ENCODE measurements around the gene CEP126. TPM values are rescaled to one million over a fixed set of nuclear protein-coding genes. Genes with fewer than 3 reads are reported as not detected.
A peak's percentile ranks its signal among the peaks of the same experiment; 100 is the strongest.

Gene CEP126
- total RNA-seq, 4 donors from 2014 or later: 2.6 to 5.2 (median 3.6) TPM

DNA sequence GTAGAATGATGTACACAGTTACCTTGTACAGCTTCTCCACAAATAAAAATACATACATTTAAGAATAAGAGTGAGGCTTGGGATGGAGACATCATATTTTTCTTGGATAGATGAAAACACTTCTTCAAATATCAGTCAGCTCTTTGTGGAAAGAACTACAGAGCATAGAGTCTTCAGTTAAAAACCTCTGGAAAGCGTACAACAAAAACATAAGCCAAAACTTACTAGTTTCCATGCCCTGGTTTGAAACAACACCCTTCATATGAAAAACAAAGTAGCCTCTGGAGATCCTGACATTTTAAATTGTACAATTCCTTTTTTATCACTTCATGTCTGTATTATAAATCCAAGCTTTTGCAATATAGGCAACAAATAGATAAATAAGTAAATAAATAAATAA is 7.0 kb upstream of the CEP126 start:
- intact Hi-C loops (cut with DNase I; ENCODE audit: low total_unique reads): no loop called here
- no peak overlapping the region for H3K4me3 ChIP-seq (ENCODE audit: low read depth, poor library complexity, severe bottlenecking)
- 68 to 82% methylated on average over 1 of the region's 1 CpG for WGBS, 2 donors
- TF ChIP-seq, protein P1, sequence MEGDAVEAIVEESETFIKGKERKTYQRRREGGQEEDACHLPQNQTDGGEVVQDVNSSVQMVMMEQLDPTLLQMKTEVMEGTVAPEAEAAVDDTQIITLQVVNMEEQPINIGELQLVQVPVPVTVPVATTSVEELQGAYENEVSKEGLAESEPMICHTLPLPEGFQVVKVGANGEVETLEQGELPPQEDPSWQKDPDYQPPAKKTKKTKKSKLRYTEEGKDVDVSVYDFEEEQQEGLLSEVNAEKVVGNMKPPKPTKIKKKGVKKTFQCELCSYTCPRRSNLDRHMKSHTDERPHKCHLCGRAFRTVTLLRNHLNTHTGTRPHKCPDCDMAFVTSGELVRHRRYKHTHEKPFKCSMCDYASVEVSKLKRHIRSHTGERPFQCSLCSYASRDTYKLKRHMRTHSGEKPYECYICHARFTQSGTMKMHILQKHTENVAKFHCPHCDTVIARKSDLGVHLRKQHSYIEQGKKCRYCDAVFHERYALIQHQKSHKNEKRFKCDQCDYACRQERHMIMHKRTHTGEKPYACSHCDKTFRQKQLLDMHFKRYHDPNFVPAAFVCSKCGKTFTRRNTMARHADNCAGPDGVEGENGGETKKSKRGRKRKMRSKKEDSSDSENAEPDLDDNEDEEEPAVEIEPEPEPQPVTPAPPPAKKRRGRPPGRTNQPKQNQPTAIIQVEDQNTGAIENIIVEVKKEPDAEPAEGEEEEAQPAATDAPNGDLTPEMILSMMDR (IDR thresholded peaks at IDR 0.05): no peak
- TF ChIP-seq POLR2A (IDR thresholded peaks at IDR 0.05): no peak
- no peak for DNase-seq (ENCODE audit: low spot score in 2 of 2)

DNA sequence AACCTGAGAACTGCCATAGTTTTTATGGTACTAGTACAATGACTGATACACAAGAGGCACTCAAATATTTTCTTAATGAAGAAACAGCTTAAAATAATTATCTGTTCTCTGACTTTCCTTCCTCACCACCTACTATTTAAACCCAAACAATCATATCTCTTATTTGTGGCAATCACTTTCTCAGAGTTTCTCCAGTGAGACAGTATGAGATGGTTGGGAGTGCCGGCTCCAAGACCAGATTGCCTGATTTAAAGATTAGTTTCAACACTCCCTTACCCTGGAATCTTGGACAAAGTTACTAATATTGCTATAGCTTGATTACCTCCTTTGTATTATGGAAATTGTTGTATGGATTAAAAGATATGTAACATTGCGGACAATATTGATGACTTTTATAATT is 5.7 kb upstream of the CEP126 start:
- no peak overlapping the region for H3K4me3 ChIP-seq (ENCODE audit: low read depth, poor library complexity, severe bottlenecking)
- 47 to 59% methylated on average over 2 of the region's 2 CpGs for WGBS, 2 donors
- DNase-seq (ENCODE audit: low spot score in 2 of 2): no peak
- intact Hi-C loops (cut with DNase I; ENCODE audit: low total_unique reads): no loop called here
- no peak for TF ChIP-seq POLR2A (IDR thresholded peaks at IDR 0.05)
- TF ChIP-seq, protein P1 (IDR thresholded peaks at IDR 0.05): no peak

DNA sequence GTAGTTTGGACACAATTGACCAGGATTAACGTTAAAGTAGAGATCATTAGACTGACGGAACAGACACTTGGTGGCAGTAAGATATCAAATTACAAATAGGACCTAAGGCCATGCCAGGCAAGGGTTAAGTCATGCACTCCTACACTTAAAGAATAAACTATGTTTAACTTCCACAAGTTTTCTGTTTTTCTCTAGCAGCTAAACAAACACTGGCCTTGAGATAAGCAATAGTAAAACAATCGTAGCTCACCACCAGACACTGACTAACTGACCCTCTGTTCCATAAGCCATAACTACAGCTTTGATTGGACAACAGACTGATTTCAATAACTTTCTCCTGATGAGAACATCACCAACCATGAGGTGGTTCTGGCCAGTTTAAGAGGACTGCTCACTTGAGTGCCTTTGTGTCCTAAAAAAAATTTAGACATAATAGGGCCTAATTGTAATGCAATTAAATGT is 2.0 kb upstream of the CEP126 start:
- TF ChIP-seq, protein P1 (IDR thresholded peaks at IDR 0.05): no peak
- no peak for TF ChIP-seq POLR2A (IDR thresholded peaks at IDR 0.05)
- H3K4me3 ChIP-seq (ENCODE audit: low read depth, poor library complexity, severe bottlenecking): no peak overlapping the region
- 60 to 65% methylated on average over 3 of the region's 3 CpGs for WGBS, 2 donors
- intact Hi-C loops (cut with DNase I; ENCODE audit: low total_unique reads): no loop called here
- no peak for DNase-seq (ENCODE audit: low spot score in 2 of 2)

DNA sequence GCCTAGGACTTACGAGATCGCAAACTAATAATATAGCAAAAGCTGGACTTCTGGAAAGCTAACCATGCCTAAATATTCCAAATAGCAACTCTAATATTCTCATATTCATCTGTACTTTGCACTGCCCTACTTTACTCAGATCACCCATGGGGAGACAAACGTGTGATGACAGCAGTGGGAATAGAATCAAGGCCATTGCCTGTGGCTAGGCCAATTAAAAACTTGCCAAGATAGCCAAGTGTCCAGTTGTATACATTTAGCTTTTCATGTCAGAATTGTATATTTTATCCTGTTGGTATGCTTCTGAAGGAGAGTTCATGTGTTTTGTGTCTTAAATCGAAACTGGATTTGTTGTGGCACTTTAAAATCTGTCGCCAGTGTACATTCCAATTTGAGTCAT is 1.2 kb upstream of the CEP126 start:
- no peak overlapping the region for H3K4me3 ChIP-seq (ENCODE audit: low read depth, poor library complexity, severe bottlenecking)
- intact Hi-C loops (cut with DNase I; ENCODE audit: low total_unique reads): no loop called here
- no peak for DNase-seq (ENCODE audit: low spot score in 2 of 2)
- TF ChIP-seq, protein P1 (IDR thresholded peaks at IDR 0.05): no peak
- TF ChIP-seq POLR2A (IDR thresholded peaks at IDR 0.05): no peak
- WGBS, 2 donors: 61 to 62% methylated on average over 5 of the region's 5 CpGs

DNA sequence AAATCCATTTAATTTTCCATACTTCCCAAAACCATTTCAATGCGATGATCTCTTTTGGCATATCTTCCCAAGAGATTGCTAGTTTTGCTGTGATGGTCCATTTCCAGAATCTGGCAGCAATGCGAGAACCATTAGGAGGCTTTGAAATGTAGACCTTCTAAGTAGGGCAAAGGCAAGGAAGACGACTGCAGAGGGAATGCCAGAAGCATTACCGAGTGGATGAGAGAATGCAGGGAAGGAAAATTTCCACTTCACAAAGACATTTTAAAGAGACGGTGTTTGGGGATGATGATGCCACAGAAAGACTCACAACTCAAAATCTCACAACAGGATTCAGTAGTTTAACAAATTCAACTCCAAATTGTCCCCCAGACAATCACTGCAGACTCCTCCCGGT is 471 bp upstream of the CEP126 start:
- WGBS, 2 donors: 8 to 9% methylated on average over 6 of the region's 6 CpGs
- H3K4me3 ChIP-seq (ENCODE audit: low read depth, poor library complexity, severe bottlenecking): peak overlapping the region; percentile 61
- no peak for DNase-seq (ENCODE audit: low spot score in 2 of 2)
- intact Hi-C loops (cut with DNase I; ENCODE audit: low total_unique reads): no loop called here
- TF ChIP-seq POLR2A (IDR thresholded peaks at IDR 0.05): no peak
- TF ChIP-seq, protein P1 (IDR thresholded peaks at IDR 0.05): no peak

DNA sequence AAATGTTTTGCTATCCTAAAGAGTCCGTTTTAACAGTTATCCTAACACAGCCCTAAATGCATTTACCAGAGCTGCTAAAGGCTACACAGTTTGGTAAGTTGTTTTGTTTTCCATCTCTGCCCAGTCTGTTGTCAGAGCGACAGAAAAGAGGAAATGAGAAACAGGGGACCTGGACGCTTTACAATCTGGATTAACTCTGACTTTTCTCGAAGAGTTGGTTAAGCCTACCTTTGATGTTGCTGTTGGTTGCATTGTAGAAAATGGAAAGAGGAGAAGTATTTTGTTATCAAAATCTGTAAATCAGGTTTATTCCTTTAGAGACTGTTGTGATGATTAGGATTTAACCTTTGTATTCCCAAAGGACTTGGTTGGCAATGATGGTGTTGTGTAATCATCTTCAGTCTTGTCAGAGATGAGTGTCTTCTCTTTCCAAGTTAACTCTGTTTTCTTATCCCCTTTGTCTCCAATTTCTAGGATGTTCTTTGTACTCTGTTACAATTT is 1.0 kb downstream of the CEP126 start:
- 8 to 15% methylated on average over 4 of the region's 4 CpGs for WGBS, 2 donors
- no peak overlapping the region for H3K4me3 ChIP-seq (ENCODE audit: low read depth, poor library complexity, severe bottlenecking)
- no peak for TF ChIP-seq POLR2A (IDR thresholded peaks at IDR 0.05)
- TF ChIP-seq, protein P1 (IDR thresholded peaks at IDR 0.05): no peak
- no peak for DNase-seq (ENCODE audit: low spot score in 2 of 2)
- intact Hi-C loops (cut with DNase I; ENCODE audit: low total_unique reads): no loop called here
